Ascending aorta (tissue), 2 donors: ENCODE measurements around the gene MAPT. TPM values are rescaled to one million over a fixed set of nuclear protein-coding genes. Genes with fewer than 3 reads are reported as not detected.
A peak's percentile ranks its signal among the peaks of the same experiment; 100 is the strongest.

ENCODE experiments used
- DNase-seq, 2 donors: peaks; one replicate each; pipeline ENCODE4 v3.0.0-alpha.2; 2019; ENCODE audit warnings: low spot score in 2 of 2
- H3K27ac ChIP-seq, 2 donors: fragments of 200-600 bp; sonication (generic); one replicate each; pipeline ENCODE4 v1.5.1; 2016 to 2017; ENCODE audit warnings: mild to moderate bottlenecking in 1 of 2
- H3K27me3 ChIP-seq: fragments of 200-600 bp; sonication (generic); one replicate; pipeline ENCODE4 v1.5.1; 2017
- H3K36me3 ChIP-seq, 2 donors: fragments of 200-600 bp; sonication (generic); one replicate each; pipeline ENCODE4 v1.5.1; 2016
- H3K4me1 ChIP-seq, 2 donors: fragments of 200-600 bp; sonication (generic); one replicate each; pipeline ENCODE4 v1.5.1; 2016 to 2017; ENCODE audit warnings: mild to moderate bottlenecking in 1 of 2
- H3K4me3 ChIP-seq, 2 donors: fragments of 200-600 bp; sonication (generic); one replicate each; pipeline ENCODE4 v1.5.1; 2016 to 2017; ENCODE audit warnings: mild to moderate bottlenecking in 1 of 2
- H3K9me3 ChIP-seq, 2 donors: fragments of 200-600 bp; sonication (generic); one replicate each; pipeline ENCODE4 v1.5.1; 2016
- CTCF ChIP-seq, 3 experiments: fragments of 200-600 bp in 2 of 3; fragments of 450-650 bp in 1 of 3; sonication (generic) in 2 of 3; IDR thresholded peaks; one replicate each; pipeline ENCODE4 v1.5.1; 2016 to 2019; ENCODE audit warnings: antibody characterized with exemption in 3 of 3, mild to moderate bottlenecking in 1 of 3, moderate library complexity in 1 of 3
- intact Hi-C: fragments of 100-400 bp; cut with DNase I; formaldehyde crosslinking; loops from one replicate; pipeline ENCODE4 v1.15.1; 2023
- total RNA-seq: library from RNA; depleted of rRNA; stranded (reverse); fragments of >200 nt; gene quantifications from one replicate; pipeline ENCODE4 v1.1.0, GENCODE V29; 2016

MAPT gene
- total RNA-seq, 1 donor from 2014 or later, result 0.32 TPM

GRCh38 chr17:45850468-45850867, 43.9 kb upstream of the MAPT start:
- Histone ChIP-seq H3K4me1 (no peaks in the 10 kb centered on the region), H3K27ac (no peak overlapping the region), H3K4me3 (no peak overlapping the region), H3K9me3 (no peaks in the 10 kb centered on the region), H3K36me3 (no peaks in the 10 kb centered on the region), H3K27me3 (no peaks in the 10 kb centered on the region)
- DNase-seq, result no peak
- intact Hi-C loops, result loop anchor here (5.0 kb wide), 1 partner anchor 208 kb away; no protein-coding TSS in a partner anchor
- no peak for TF ChIP-seq CTCF (IDR thresholded peaks at IDR 0.05)

GRCh38 chr17:45851022-45851421, 43.3 kb upstream of the MAPT start:
- no peak for DNase-seq
- intact Hi-C loops, result loop anchor here (5.0 kb wide), 1 partner anchor 209 kb away; no protein-coding TSS in a partner anchor
- Histone ChIP-seq H3K27ac (no peak overlapping the region), H3K4me3 (no peak overlapping the region), H3K4me1 (no peaks in the 10 kb centered on the region), H3K36me3 (no peaks in the 10 kb centered on the region), H3K27me3 (no peaks in the 10 kb centered on the region), H3K9me3 (no peaks in the 10 kb centered on the region)
- TF ChIP-seq CTCF (IDR thresholded peaks at IDR 0.05), result no peak

GRCh38 chr17:45851464-45851863, 42.9 kb upstream of the MAPT start:
- Histone ChIP-seq H3K4me1 (no peaks in the 10 kb centered on the region), H3K27ac (no peak overlapping the region), H3K27me3 (no peaks in the 10 kb centered on the region), H3K4me3 (no peak overlapping the region), H3K36me3 (no peaks in the 10 kb centered on the region), H3K9me3 (no peaks in the 10 kb centered on the region)
- intact Hi-C loops, result loop anchor here (5.0 kb wide), 1 partner anchor 209 kb away; no protein-coding TSS in a partner anchor
- TF ChIP-seq CTCF (IDR thresholded peaks at IDR 0.05), result no peak
- DNase-seq, result no peak

- H3K27ac ChIP-seq, result no peak overlapping the region
- no peak for TF ChIP-seq CTCF (IDR thresholded peaks at IDR 0.05)
- no peaks in the 10 kb centered on the region for H3K9me3 ChIP-seq
- no peaks in the 10 kb centered on the region for H3K36me3 ChIP-seq
- no peak overlapping the region for H3K4me3 ChIP-seq
- H3K27me3 ChIP-seq, result no peaks in the 10 kb centered on the region
- intact Hi-C loops, result loop anchor here (5.0 kb wide), 1 partner anchor 210 kb away; no protein-coding TSS in a partner anchor
- H3K4me1 ChIP-seq, result no peaks in the 10 kb centered on the region
- DNase-seq, result no peak
These were observed 42.5 kb upstream of the MAPT start for GRCh38 chr17:45851873-45852272.

GRCh38 chr17:45852535-45853297, 41.6 kb upstream of the MAPT start:
- Histone ChIP-seq H3K27me3 (no peaks in the 10 kb centered on the region), H3K4me3 (no peak overlapping the region), H3K27ac (no peak overlapping the region), H3K4me1 (no peaks in the 10 kb centered on the region), H3K9me3 (no peaks in the 10 kb centered on the region), H3K36me3 (no peaks in the 10 kb centered on the region)
- peak; percentile 63 to 88 (median 78) for TF ChIP-seq CTCF (IDR thresholded peaks at IDR 0.05)
- DNase-seq, result peak in 1 of 2 donors; percentile 70
- intact Hi-C loops, result loop anchor here (5.0 kb wide), 1 partner anchor 210 kb away; no protein-coding TSS in a partner anchor
